ENCODE data around the gene KMT2C. TPM values are rescaled to one million over a fixed set of nuclear protein-coding genes. Genes with fewer than 3 reads are reported as not detected.
"Not testable (repeated sequence)": the region's sequence is repeated elsewhere in the genome, so short reads cannot be mapped to it uniquely, and the experiment has no call there.

Gene KMT2C
- total RNA-seq, 3 donors from 2014 or later (not counting 1 experiment from before 2014, with no cell fraction given) = 159 to 177 (median 167) TPM

DNA sequence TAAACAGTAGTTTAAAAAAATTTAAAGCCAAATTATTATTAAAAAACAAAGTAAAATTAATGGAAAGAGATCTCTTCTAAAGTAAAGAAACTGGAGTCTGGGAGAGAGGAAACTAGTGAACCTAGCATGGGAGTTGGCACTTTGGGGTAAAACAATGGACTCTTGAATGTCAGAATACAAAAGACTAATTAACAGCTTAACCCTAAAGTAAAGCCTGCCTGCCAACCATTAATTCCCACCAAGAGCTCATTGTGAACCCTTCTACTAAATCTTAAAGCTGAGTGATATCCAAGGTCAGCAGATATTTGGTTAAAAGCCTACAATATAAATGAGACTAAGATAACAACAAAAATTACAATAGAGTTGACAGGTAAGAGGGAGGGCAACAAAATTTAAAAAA is 36.5 kb downstream of the KMT2C start:
- intact Hi-C loops (cut with micrococcal nuclease) = no loop called here
- Mint-ChIP-seq H3K4me3 (no peak overlapping the region), H3K27me3 (ENCODE audit: low read depth in 2 of 2) (no peaks in the 10 kb centered on the region), H3K9me3 (peaks cover 4 to 8% of the 10 kb centered on the region in 2 donors), H3K36me3 (no peaks in the 10 kb centered on the region), H3K4me1 (peaks cover 46 to 49% of the 10 kb centered on the region in 2 donors), H3K27ac (no peak overlapping the region)
- Histone ChIP-seq H3K4me1 (ENCODE audit: control insufficient read depth, insufficient read depth, low read length) (peaks cover 7% of the 10 kb centered on the region), H3K36me3 (ENCODE audit: control insufficient read depth, insufficient read depth, low read length) (no peaks in the 10 kb centered on the region), H3K27me3 (ENCODE audit: control insufficient read depth, insufficient read depth, low read length) (no peaks in the 10 kb centered on the region), H3K9me3 (ENCODE audit: control insufficient read depth, insufficient read depth, low read length) (no peaks in the 10 kb centered on the region), H3K4me3 (ENCODE audit: low read length) (no peak overlapping the region), H3K27ac (ENCODE audit: low read length) (no peak overlapping the region)
- ATAC-seq (no peak), DNase-seq (no peak)
- no peak for TF ChIP-seq CTCF (IDR thresholded peaks at IDR 0.05)

DNA sequence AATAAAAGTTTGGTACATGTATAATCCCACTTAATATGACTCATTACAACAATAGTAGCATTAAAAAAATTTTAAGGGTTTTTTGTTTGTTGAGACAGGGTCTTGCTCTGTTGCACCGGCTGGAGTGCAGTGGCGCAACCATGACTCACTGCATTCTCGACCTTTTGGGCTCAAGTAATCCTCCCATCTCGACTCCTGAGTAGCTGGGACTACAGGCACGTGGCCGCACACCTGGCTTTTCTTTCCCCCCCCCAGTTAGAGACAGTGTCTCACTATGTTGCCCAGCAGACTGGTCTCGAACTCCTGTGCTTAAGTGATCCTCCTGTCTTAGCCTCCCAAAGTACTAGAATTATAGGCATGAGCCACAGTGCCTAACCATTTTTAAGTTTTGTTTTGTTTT is 40.7 kb downstream of the KMT2C start:
- ATAC-seq = no peak
- H3K27me3 Mint-ChIP-seq (ENCODE audit: low read depth in 2 of 2) = no peaks in the 10 kb centered on the region
- Histone ChIP-seq H3K27me3 (ENCODE audit: control insufficient read depth, insufficient read depth, low read length) (no peaks in the 10 kb centered on the region), H3K4me3 (ENCODE audit: low read length) (no peak overlapping the region), H3K36me3 (ENCODE audit: control insufficient read depth, insufficient read depth, low read length) (no peaks in the 10 kb centered on the region), H3K27ac (ENCODE audit: low read length) (no peak overlapping the region), H3K9me3 (ENCODE audit: control insufficient read depth, insufficient read depth, low read length) (no peaks in the 10 kb centered on the region), H3K4me1 (ENCODE audit: control insufficient read depth, insufficient read depth, low read length) (peaks cover 7% of the 10 kb centered on the region)
- H3K4me1 Mint-ChIP-seq = peaks cover 60 to 62% of the 10 kb centered on the region in 2 donors
- no peaks in the 10 kb centered on the region for H3K36me3 Mint-ChIP-seq
- no peaks in the 10 kb centered on the region for H3K9me3 Mint-ChIP-seq
- intact Hi-C loops (cut with micrococcal nuclease) = no loop called here
- no peak overlapping the region for H3K4me3 Mint-ChIP-seq
- 94% methylated on average over 7 of the region's 7 CpGs for WGBS (ENCODE audit: insufficient coverage)
- H3K27ac Mint-ChIP-seq = no peak overlapping the region
- TF ChIP-seq CTCF (IDR thresholded peaks at IDR 0.05) = no peak
- no peak for DNase-seq

DNA sequence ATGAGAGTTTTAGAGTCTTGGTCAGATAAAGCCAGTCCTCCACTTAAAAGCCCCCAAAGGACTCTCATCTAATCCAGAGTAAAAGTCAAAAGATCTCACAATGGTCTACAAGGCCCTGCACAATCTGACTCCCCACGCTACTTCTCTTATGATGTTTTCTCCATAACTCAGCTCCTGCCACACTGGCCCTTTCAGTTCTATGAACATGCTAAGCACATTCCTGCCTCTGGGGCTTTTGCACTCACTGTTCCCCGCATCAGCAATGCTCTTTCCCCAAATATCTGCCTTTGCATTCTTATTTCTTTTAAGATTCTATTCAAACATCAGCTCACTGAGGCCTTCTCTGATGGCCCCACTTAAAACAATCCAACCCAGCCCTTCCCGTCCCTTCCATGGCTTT is 41.6 kb downstream of the KMT2C start:
- H3K27me3 Mint-ChIP-seq (ENCODE audit: low read depth in 2 of 2); H3K27me3 ChIP-seq (ENCODE audit: control insufficient read depth, insufficient read depth, low read length); H3K4me1 ChIP-seq (ENCODE audit: control insufficient read depth, insufficient read depth, low read length); H3K36me3 ChIP-seq (ENCODE audit: control insufficient read depth, insufficient read depth, low read length); H3K4me3 Mint-ChIP-seq; H3K27ac ChIP-seq (ENCODE audit: low read length); intact Hi-C loops (cut with micrococcal nuclease); H3K9me3 Mint-ChIP-seq; H3K9me3 ChIP-seq (ENCODE audit: control insufficient read depth, insufficient read depth, low read length); H3K4me3 ChIP-seq (ENCODE audit: low read length); H3K36me3 Mint-ChIP-seq: not testable (repeated sequence)
- WGBS (ENCODE audit: insufficient coverage) = 87% methylated on average over 3 of the region's 3 CpGs
- Mint-ChIP-seq H3K4me1 (peaks cover 57 to 60% of the 10 kb centered on the region in 2 donors), H3K27ac (peak overlapping the region in 1 of 2 donors; percentile 2)
- peak in 1 of 2 donors; percentile 16 for DNase-seq
- peak in 1 of 3 donors; percentile 58 for ATAC-seq

- H3K27me3 Mint-ChIP-seq (ENCODE audit: low read depth in 2 of 2) = no peaks in the 10 kb centered on the region
- no peaks in the 10 kb centered on the region for H3K36me3 Mint-ChIP-seq
- no peak overlapping the region for H3K27ac ChIP-seq (ENCODE audit: low read length)
Measured at GRCh38 chr7:152392254-152392653, 43.5 kb downstream of the KMT2C start.

GRCh38 chr7:152386136-152386764 is 49.6 kb downstream of the KMT2C start:
- H3K4me1 ChIP-seq (ENCODE audit: control insufficient read depth, insufficient read depth, low read length); H3K36me3 Mint-ChIP-seq; H3K9me3 ChIP-seq (ENCODE audit: control insufficient read depth, insufficient read depth, low read length); DNase-seq; H3K4me3 Mint-ChIP-seq; H3K27me3 Mint-ChIP-seq (ENCODE audit: low read depth in 2 of 2); H3K27me3 ChIP-seq (ENCODE audit: control insufficient read depth, insufficient read depth, low read length); intact Hi-C loops (cut with micrococcal nuclease); H3K4me3 ChIP-seq (ENCODE audit: low read length); H3K9me3 Mint-ChIP-seq; H3K27ac ChIP-seq (ENCODE audit: low read length); H3K36me3 ChIP-seq (ENCODE audit: control insufficient read depth, insufficient read depth, low read length): not testable (repeated sequence)
- 54% methylated on average over 2 of the region's 5 CpGs for WGBS (ENCODE audit: insufficient coverage)
- ATAC-seq = peak in 2 of 3 donors; percentile 11 to 19
- H3K27ac Mint-ChIP-seq = peak overlapping the region; percentile 19 to 66
- H3K4me1 Mint-ChIP-seq = peaks cover 12 to 17% of the 10 kb centered on the region in 2 donors

More at GRCh38 chr7:152392254-152392653, 43.5 kb downstream of the KMT2C start:
- ATAC-seq (no peak), DNase-seq (no peak)
- intact Hi-C loops (cut with micrococcal nuclease) = no loop called here
- WGBS (ENCODE audit: insufficient coverage) = 92% methylated on average over 1 of the region's 1 CpG
- no peaks in the 10 kb centered on the region for H3K27me3 ChIP-seq (ENCODE audit: control insufficient read depth, insufficient read depth, low read length)
- Mint-ChIP-seq H3K27ac (peak overlapping the region; percentile 20 to 51), H3K4me3 (peak overlapping the region; percentile 0), H3K4me1 (peaks cover 41 to 44% of the 10 kb centered on the region in 2 donors), H3K9me3 (peaks cover 2 to 3% of the 10 kb centered on the region in 2 donors)
- H3K9me3 ChIP-seq (ENCODE audit: control insufficient read depth, insufficient read depth, low read length) = no peaks in the 10 kb centered on the region
- H3K36me3 ChIP-seq (ENCODE audit: control insufficient read depth, insufficient read depth, low read length) = no peaks in the 10 kb centered on the region
- H3K4me3 ChIP-seq (ENCODE audit: low read length) = no peak overlapping the region
- H3K4me1 ChIP-seq (ENCODE audit: control insufficient read depth, insufficient read depth, low read length) = no peaks in the 10 kb centered on the region
- TF ChIP-seq CTCF (IDR thresholded peaks at IDR 0.05) = no peak

Measured in natural killer cell (primary cell).